ENCODE measurements around the gene SYNGR1. TPM values are rescaled to one million over a fixed set of nuclear protein-coding genes. Genes with fewer than 3 reads are reported as not detected.
A peak's percentile ranks its signal among the peaks of the same experiment; 100 is the strongest.

The SYNGR1 gene
- polyA plus RNA-seq, 3 donors: 18.0 to 54.9 (median 39.6) TPM

GRCh38 chr22:39314251-39314971 lies 35.4 kb upstream of the SYNGR1 start:
- intact Hi-C loops (cut with micrococcal nuclease): loop anchor here (5.0 to 10.0 kb wide), 4 partner anchors 37 to 730 kb away; partner anchors contain the start of gene CBX7 (in 1 of the 2)
- no peak overlapping the region for H3K27ac ChIP-seq (ENCODE audit: low read depth in 1 of 2, low read length in 2 of 2)
- H3K27ac Mint-ChIP-seq: peak overlapping the region in 2 of 7 donors; percentile 12 to 42
- peaks cover 0 to 8% (median 0%) of the 10 kb centered on the region in 3 donors for H3K27me3 Mint-ChIP-seq (ENCODE audit: low read depth in 3 of 3)
- TF ChIP-seq CTCF (IDR thresholded peaks at IDR 0.05): no peak
- H3K36me3 Mint-ChIP-seq: peaks cover 65 to 71% of the 10 kb centered on the region in 2 donors
- 98% methylated on average over 13 of the region's 14 CpGs for WGBS (ENCODE audit: insufficient coverage)
- H3K4me1 ChIP-seq (ENCODE audit: control insufficient read depth in 1 of 2, insufficient read depth in 2 of 2, low read length in 2 of 2): peaks cover 34 to 50% of the 10 kb centered on the region in 2 donors
- no peak overlapping the region for H2AFZ ChIP-seq (ENCODE audit: insufficient read depth, low read depth, low read length, poor library complexity, severe bottlenecking)
- H3K4me3 Mint-ChIP-seq: no peak overlapping the region
- no peaks in the 10 kb centered on the region for H3K9me3 ChIP-seq (replicated peaks in 1 of 2; ENCODE audit: control insufficient read depth in 1 of 2, insufficient read depth in 1 of 2, low read length in 2 of 2)
- no peak overlapping the region for H3K9ac ChIP-seq (ENCODE audit: insufficient read depth, low read length, poor library complexity, severe bottlenecking)
- peaks cover 84% of the 10 kb centered on the region for H4K20me1 ChIP-seq (ENCODE audit: insufficient read depth, low read length)
- H3K27me3 ChIP-seq (ENCODE audit: control insufficient read depth in 2 of 2, insufficient read depth in 2 of 2, low read length in 2 of 2): no peaks in the 10 kb centered on the region
- H3K4me1 Mint-ChIP-seq: peaks cover 51% of the 10 kb centered on the region
- peaks cover 0 to 6% (median 0%) of the 10 kb centered on the region in 7 donors for H3K9me3 Mint-ChIP-seq
- no peak overlapping the region for H3K4me3 ChIP-seq (replicated peaks in 1 of 3; ENCODE audit: low read depth in 2 of 3, low read length in 3 of 3)
- peaks cover 41% of the 10 kb centered on the region for H3K79me2 ChIP-seq (ENCODE audit: insufficient read depth, low read length)
- peak in 1 of 3 donors; percentile 10 for DNase-seq
- H3K4me2 ChIP-seq (replicated peaks; ENCODE audit: extremely low read depth, low read length, poor library complexity, severe bottlenecking): no peak overlapping the region
- peaks cover 68 to 70% of the 10 kb centered on the region in 2 donors for H3K36me3 ChIP-seq (replicated peaks in 1 of 2; ENCODE audit: control insufficient read depth in 1 of 2, insufficient read depth in 2 of 2, low read length in 2 of 2)

DNA sequence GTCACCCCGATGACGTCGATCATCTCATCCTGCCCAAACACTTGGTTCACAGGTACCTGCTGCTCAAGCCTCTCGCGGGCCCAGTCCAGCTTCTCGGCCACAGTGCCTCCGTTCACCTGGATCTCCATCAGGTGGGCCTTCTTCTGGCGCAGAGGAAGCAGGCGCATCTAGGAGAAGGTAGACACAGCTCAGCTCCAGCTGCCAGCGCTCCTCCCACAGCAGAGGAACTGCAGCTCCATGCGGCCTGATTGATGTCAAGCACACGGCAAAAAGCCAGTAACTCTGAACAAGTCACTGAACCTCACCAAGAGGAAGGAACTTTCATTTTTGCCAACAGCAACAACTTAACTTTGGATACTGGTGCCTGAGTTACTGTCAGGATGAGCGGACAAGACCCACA lies 34.4 kb upstream of the SYNGR1 start:
- Histone ChIP-seq H3K27ac (ENCODE audit: low read depth in 1 of 2, low read length in 2 of 2) (no peak overlapping the region), H3K4me2 (replicated peaks; ENCODE audit: extremely low read depth, low read length, poor library complexity, severe bottlenecking) (no peak overlapping the region), H2AFZ (ENCODE audit: insufficient read depth, low read depth, low read length, poor library complexity, severe bottlenecking) (no peak overlapping the region), H3K27me3 (ENCODE audit: control insufficient read depth in 2 of 2, insufficient read depth in 2 of 2, low read length in 2 of 2) (no peaks in the 10 kb centered on the region), H3K79me2 (ENCODE audit: insufficient read depth, low read length) (peaks cover 42% of the 10 kb centered on the region), H3K4me3 (replicated peaks in 1 of 3; ENCODE audit: low read depth in 2 of 3, low read length in 3 of 3) (no peak overlapping the region), H3K4me1 (ENCODE audit: control insufficient read depth in 1 of 2, insufficient read depth in 2 of 2, low read length in 2 of 2) (peaks cover 25 to 46% of the 10 kb centered on the region in 2 donors), H3K9me3 (replicated peaks in 1 of 2; ENCODE audit: control insufficient read depth in 1 of 2, insufficient read depth in 1 of 2, low read length in 2 of 2) (no peaks in the 10 kb centered on the region), H4K20me1 (ENCODE audit: insufficient read depth, low read length) (peaks cover 83% of the 10 kb centered on the region), H3K9ac (ENCODE audit: insufficient read depth, low read length, poor library complexity, severe bottlenecking) (no peak overlapping the region), H3K36me3 (replicated peaks in 1 of 2; ENCODE audit: control insufficient read depth in 1 of 2, insufficient read depth in 2 of 2, low read length in 2 of 2) (peaks cover 68 to 70% of the 10 kb centered on the region in 2 donors)
- WGBS (ENCODE audit: insufficient coverage): 97% methylated on average over 13 of the region's 13 CpGs
- Mint-ChIP-seq H3K4me3 (no peak overlapping the region), H3K36me3 (peaks cover 65 to 71% of the 10 kb centered on the region in 2 donors), H3K27me3 (ENCODE audit: low read depth in 3 of 3) (peaks cover 0 to 8% (median 0%) of the 10 kb centered on the region in 3 donors), H3K27ac (peak overlapping the region in 4 of 7 donors; percentile 21 to 71 (median 55)), H3K9me3 (peaks cover 0 to 2% (median 0%) of the 10 kb centered on the region in 7 donors), H3K4me1 (peaks cover 42% of the 10 kb centered on the region)
- no peak for TF ChIP-seq CTCF (IDR thresholded peaks at IDR 0.05)
- DNase-seq: no peak
- intact Hi-C loops (cut with micrococcal nuclease): loop anchor here in 1 of 2 donors (5.0 to 10.0 kb wide), 2 partner anchors 217 to 729 kb away; partner anchors contain the start of gene RPS19BP1

Data from CD14-positive monocyte (primary cell).